ENCODE data around the gene IFNA2. TPM values are rescaled to one million over a fixed set of nuclear protein-coding genes. Genes with fewer than 3 reads are reported as not detected.

Gene IFNA2
- total and polyA plus RNA-seq, 8 donors, result not detected

- H3K36me3 ChIP-seq, result no peaks in the 10 kb centered on the region
- H3K4me3 ChIP-seq, result no peak overlapping the region
- no peaks in the 10 kb centered on the region for H3K9me3 ChIP-seq
- H3K27ac ChIP-seq, result no peak overlapping the region
- intact Hi-C loops (cut with DNase I; ENCODE audit: low total_unique reads), result no loop called here
- WGBS, 5 donors, result 61 to 81% (median 68%) methylated on average over 5 of the region's 5 CpGs
- peaks cover 0 to 6% (median 0%) of the 10 kb centered on the region in 3 donors for H3K27me3 ChIP-seq
- TF ChIP-seq EP300 (IDR thresholded peaks at IDR 0.05), result no peak
- TF ChIP-seq POLR2AphosphoS5 (IDR thresholded peaks at IDR 0.05), result no peak
- no peak for DNase-seq
- H3K4me1 ChIP-seq, result no peaks in the 10 kb centered on the region
Observed at GRCh38 chr9:21413624-21414023, 28.4 kb upstream of the IFNA2 start.

DNA sequence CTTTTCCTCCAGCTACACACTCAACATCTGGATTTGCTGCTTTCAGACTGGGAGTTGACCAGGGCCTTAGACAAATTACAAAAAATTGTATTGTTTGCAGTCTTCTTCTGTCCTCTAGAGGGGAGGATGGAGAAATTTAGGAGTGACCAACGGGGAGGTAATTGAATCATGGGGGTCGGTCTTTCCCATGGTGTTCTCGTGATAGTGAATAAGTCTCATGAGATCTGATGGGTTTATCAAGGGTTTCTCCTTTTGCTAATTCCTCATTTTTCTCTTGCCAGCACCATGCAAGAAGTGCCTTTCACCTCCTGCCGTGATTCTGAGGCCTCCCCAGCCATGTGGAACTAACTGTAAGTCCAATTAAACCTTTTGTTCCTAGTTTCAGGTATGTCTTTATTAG is 28.0 kb upstream of the IFNA2 start:
- intact Hi-C loops (cut with DNase I; ENCODE audit: low total_unique reads), result no loop called here
- no peak overlapping the region for H3K4me3 ChIP-seq
- TF ChIP-seq POLR2A (IDR thresholded peaks at IDR 0.05) (no peak), CTCF (IDR thresholded peaks at IDR 0.05) (no peak), EP300 (IDR thresholded peaks at IDR 0.05) (no peak), POLR2AphosphoS5 (IDR thresholded peaks at IDR 0.05) (no peak)
- no peak for DNase-seq
- H3K36me3 ChIP-seq, result no peaks in the 10 kb centered on the region
- peaks cover 0 to 6% (median 0%) of the 10 kb centered on the region in 3 donors for H3K27me3 ChIP-seq
- H3K27ac ChIP-seq, result no peak overlapping the region
- H3K4me1 ChIP-seq, result no peaks in the 10 kb centered on the region
- no peaks in the 10 kb centered on the region for H3K9me3 ChIP-seq
- WGBS, 5 donors, result 74 to 94% (median 89%) methylated on average over 4 of the region's 4 CpGs

DNA sequence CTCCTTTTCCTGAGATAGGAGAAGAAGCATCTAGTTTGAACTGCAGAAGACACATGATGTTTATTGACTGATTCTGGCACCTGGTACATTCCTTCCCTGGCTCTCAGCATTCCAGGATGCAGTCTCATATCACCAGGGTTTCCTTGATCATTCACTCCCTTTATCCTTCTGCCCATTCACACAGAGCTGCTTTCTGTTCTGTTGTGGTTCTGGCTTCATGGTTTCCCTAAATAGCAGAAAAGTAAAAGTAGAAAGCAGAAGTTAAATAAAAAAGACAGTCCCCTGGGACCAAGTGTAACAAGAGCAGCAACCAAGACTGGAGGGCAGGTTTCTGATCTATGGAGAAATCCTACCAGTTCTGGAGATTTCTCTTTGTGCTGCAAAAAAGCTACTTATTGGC is 26.9 kb upstream of the IFNA2 start:
- no peak overlapping the region for H3K27ac ChIP-seq
- H3K27me3 ChIP-seq, result peaks cover 0 to 6% (median 0%) of the 10 kb centered on the region in 3 donors
- TF ChIP-seq POLR2A (IDR thresholded peaks at IDR 0.05), result no peak
- no peak for TF ChIP-seq EP300 (IDR thresholded peaks at IDR 0.05)
- TF ChIP-seq CTCF (IDR thresholded peaks at IDR 0.05), result no peak
- TF ChIP-seq POLR2AphosphoS5 (IDR thresholded peaks at IDR 0.05), result no peak
- H3K9me3 ChIP-seq, result no peaks in the 10 kb centered on the region
- no peaks in the 10 kb centered on the region for H3K36me3 ChIP-seq
- no peak for DNase-seq
- no peaks in the 10 kb centered on the region for H3K4me1 ChIP-seq
- intact Hi-C loops (cut with DNase I; ENCODE audit: low total_unique reads), result no loop called here
- no peak overlapping the region for H3K4me3 ChIP-seq

GRCh38 chr9:21408817-21409216 is 23.6 kb upstream of the IFNA2 start, which contains the start of gene IFNA8:
IFNA8 (plus strand) TSS chr9:21409117; CDS start chr9:21409177, 60 bp downstream.
- intact Hi-C loops (cut with DNase I; ENCODE audit: low total_unique reads), result no loop called here
- H3K27me3 ChIP-seq, result peaks cover 0 to 13% (median 0%) of the 10 kb centered on the region in 3 donors
- no peak for TF ChIP-seq POLR2AphosphoS5 (IDR thresholded peaks at IDR 0.05)
- no peak for TF ChIP-seq POLR2A (IDR thresholded peaks at IDR 0.05)
- TF ChIP-seq CTCF (IDR thresholded peaks at IDR 0.05), result no peak
- no peak for TF ChIP-seq EP300 (IDR thresholded peaks at IDR 0.05)
- no peak within 1 kb of the TSS for H3K27ac ChIP-seq
- H3K4me1 ChIP-seq, result no peaks in the 10 kb centered on the region
- H3K9me3 ChIP-seq, result no peaks in the 10 kb centered on the region
- H3K36me3 ChIP-seq, result no peaks in the 10 kb centered on the region
- 83 to 93% (median 90%) methylated on average over 1 of the region's 1 CpG for WGBS, 5 donors
- no peak within 1 kb of the TSS for H3K4me3 ChIP-seq
- no peak for DNase-seq

DNA sequence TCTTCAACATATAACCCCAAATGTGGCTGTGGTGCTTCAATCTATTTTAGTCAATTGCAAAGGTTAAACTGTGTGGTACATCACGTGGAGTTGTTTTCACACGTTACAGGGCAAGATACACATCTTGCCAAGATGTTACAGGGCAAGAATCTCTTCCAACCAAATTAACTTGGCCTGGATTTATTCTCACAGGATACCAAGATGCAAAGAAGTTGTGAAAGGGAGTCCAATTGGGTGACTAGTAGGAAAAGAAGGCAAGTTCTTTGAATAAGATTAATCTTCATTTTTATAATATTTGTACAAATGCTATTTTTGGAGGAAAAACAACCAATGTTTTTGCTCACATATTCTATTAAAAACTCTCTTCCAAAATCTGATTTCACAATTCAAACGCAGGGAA is 18.9 kb upstream of the IFNA2 start:
- Histone ChIP-seq H3K36me3 (no peaks in the 10 kb centered on the region), H3K4me1 (peaks cover 9 to 13% (median 10%) of the 10 kb centered on the region in 4 donors), H3K9me3 (no peaks in the 10 kb centered on the region), H3K27ac (no peak overlapping the region), H3K4me3 (no peak overlapping the region), H3K27me3 (peaks cover 0 to 50% (median 20%) of the 10 kb centered on the region in 3 donors)
- 61 to 81% (median 74%) methylated on average over 3 of the region's 3 CpGs for WGBS, 5 donors
- DNase-seq, result no peak
- TF ChIP-seq POLR2AphosphoS5 (IDR thresholded peaks at IDR 0.05) (no peak), CTCF (IDR thresholded peaks at IDR 0.05) (no peak)
- intact Hi-C loops (cut with DNase I; ENCODE audit: low total_unique reads), result no loop called here

Data from stomach (tissue), 9 donors.